ENCODE measurements around the gene LENEP.

GRCh38 chr1:155002464-155003226 is 9.3 kb downstream of the LENEP start, which contains the start of gene ZBTB7B:
- TF ChIP-seq YY1 (IDR thresholded peaks at IDR 0.05; ENCODE audit: insufficient read depth, insufficient read length), result no peak
- no peak for TF ChIP-seq ZNF274 (IDR thresholded peaks at IDR 0.05; ENCODE audit: low read depth, low read length)

All from NT2/D1 (cell line).